DOHH2 (cell line): ENCODE results near the gene CYB561.
A peak's percentile ranks its signal among the peaks of the same experiment; 100 is the strongest.

Source experiments
- H3F3A ChIP-seq: fragments of 200-600 bp; sonication (generic), shearing (Covaris generic); 2 replicates; pipeline ENCODE4 v1.6.0; 2016; ENCODE audit warnings: antibody characterized with exemption, mild to moderate bottlenecking; ENCODE audit not compliant: control insufficient read depth, insufficient read depth
- H3K27ac ChIP-seq: fragments of 200-600 bp; sonication (generic); 2 replicates; pipeline ENCODE4 v1.5.1; 2014; ENCODE audit warnings: low read depth, mild to moderate bottlenecking, low read length, moderate library complexity
- H3K27me3 ChIP-seq: fragments of 200-600 bp; sonication (generic); 2 replicates; pipeline ENCODE4 v1.6.1; 2014; ENCODE audit warnings: mild to moderate bottlenecking, low read length, mixed read lengths; ENCODE audit not compliant: control insufficient read depth
- H3K36me3 ChIP-seq: fragments of 200-600 bp; sonication (generic); 2 replicates; pipeline ENCODE4 v1.6.1; 2014; ENCODE audit warnings: mild to moderate bottlenecking, low read length, moderate library complexity, mixed read lengths; ENCODE audit not compliant: control insufficient read depth
- H3K4me1 ChIP-seq: fragments of 200-600 bp; sonication (generic); 2 replicates; pipeline ENCODE4 v1.6.1; 2014; ENCODE audit warnings: mild to moderate bottlenecking, low read length, mixed read lengths; ENCODE audit not compliant: control insufficient read depth
- H3K4me2 ChIP-seq: fragments of 200-600 bp; sonication (generic); 2 replicates; pipeline ENCODE4 v1.6.0; 2014; ENCODE audit warnings: mild to moderate bottlenecking, low read length, moderate library complexity
- H3K4me3 ChIP-seq: fragments of 200-600 bp; sonication (generic); 2 replicates; pipeline ENCODE4 v1.5.1; 2014; ENCODE audit warnings: mild to moderate bottlenecking, low read length, mixed read lengths
- H3K79me2 ChIP-seq: fragments of 200-600 bp; sonication (generic); 2 replicates; pipeline ENCODE4 v1.6.1; 2014; ENCODE audit warnings: mild to moderate bottlenecking, low read length, mixed read lengths; ENCODE audit not compliant: control insufficient read depth
- H3K9me2 ChIP-seq: fragments of 200-600 bp; sonication (generic); replicated peaks from 2 replicates; pipeline ENCODE4 v1.6.1; 2014; ENCODE audit warnings: mild to moderate bottlenecking, low read length, mixed read lengths; ENCODE audit not compliant: control insufficient read depth
- H3K9me3 ChIP-seq: fragments of 200-600 bp; sonication (generic); 2 replicates; pipeline ENCODE4 v1.6.1; 2014; ENCODE audit warnings: antibody characterized with exemption, low read length, mixed read lengths; ENCODE audit not compliant: control insufficient read depth, insufficient read depth
- H4K20me1 ChIP-seq: fragments of 200-600 bp; sonication (generic); 2 replicates; pipeline ENCODE4 v1.6.0; 2014; ENCODE audit warnings: low read depth, mild to moderate bottlenecking, antibody characterized with exemption, low read length, moderate library complexity; ENCODE audit not compliant: control insufficient read depth, insufficient read depth
- EZH2phosphoT487 ChIP-seq: fragments of 200-600 bp; sonication (generic); IDR thresholded peaks from 2 replicates; pipeline ENCODE4 v1.6.1; 2017; ENCODE audit warnings: borderline replicate concordance, mild to moderate bottlenecking, antibody characterized with exemption, low read length, moderate library complexity, mixed read lengths
- TF ChIP-seq, protein P1 (sequence below): fragments of 200-600 bp; sonication (generic); IDR thresholded peaks from one replicate; pipeline ENCODE4 v1.5.1; 2014; ENCODE audit warnings: antibody characterized with exemption, mild to moderate bottlenecking, low read depth, low read length; ENCODE audit not compliant: poor library complexity, severe bottlenecking

CYB561 gene

DNA sequence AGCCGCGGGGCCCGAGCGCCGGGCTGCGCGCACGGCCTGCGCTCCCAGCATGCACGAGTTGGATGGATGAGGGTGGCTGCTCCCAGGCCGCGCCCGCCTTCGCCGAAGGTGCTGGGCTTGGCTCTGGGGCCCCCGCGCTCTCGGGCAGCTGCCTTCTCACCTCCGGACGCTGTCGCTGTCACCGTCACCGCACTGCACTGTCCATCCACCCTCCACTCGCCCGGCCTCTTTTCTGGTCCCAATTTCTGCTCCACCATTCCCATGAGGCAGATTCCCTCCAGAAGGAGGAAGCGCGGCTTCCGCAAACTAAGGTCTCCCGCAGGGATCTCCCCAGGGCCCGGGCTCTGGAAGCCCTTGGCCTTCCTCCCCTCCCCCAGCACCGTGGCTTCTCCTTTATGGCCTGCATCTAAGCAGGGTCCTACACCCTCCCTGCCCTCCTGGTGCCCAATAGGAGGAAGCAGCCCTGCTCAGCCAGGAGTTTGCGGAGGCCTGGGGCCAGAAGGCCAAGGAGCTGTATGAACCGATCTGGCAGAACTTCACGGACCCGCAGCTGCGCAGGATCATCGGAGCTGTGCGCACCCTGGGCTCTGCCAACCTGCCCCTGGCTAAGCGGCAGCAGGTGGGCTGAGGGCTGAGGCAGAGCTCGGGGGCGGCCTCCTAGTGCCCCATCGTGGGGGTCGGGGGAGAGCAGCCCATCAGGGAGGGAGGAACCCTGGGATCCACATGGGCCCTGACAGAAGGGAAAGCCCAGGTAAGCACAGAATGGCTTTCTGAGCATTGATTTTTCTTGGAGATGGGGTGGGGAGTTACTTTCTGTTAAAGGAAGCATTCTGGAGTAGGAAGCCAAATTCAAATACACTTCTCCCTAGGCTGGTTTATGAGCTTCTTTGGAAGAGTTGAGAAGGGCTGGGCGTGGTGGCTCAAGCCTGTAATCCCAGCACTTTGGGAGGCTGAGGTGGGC is 31.7 kb upstream of the CYB561 start:
- Histone ChIP-seq H3K9me2 (no peaks in the 10 kb centered on the region), H3K4me3 (peak overlapping the region; percentile 65), H4K20me1 (0 out of 2 replicates have a peak, but pooled peaks cover 4% of the 10 kb centered on the region), H3K4me1 (peaks cover 45% of the 10 kb centered on the region), H3F3A (no peaks in the 10 kb centered on the region), H3K27me3 (peaks cover 44% of the 10 kb centered on the region), H3K36me3 (no peaks in the 10 kb centered on the region), H3K9me3 (no peaks in the 10 kb centered on the region), H3K79me2 (no peaks in the 10 kb centered on the region), H3K27ac (no peak overlapping the region), H3K4me2 (peak overlapping the region; percentile 79)
- TF ChIP-seq, protein P1, sequence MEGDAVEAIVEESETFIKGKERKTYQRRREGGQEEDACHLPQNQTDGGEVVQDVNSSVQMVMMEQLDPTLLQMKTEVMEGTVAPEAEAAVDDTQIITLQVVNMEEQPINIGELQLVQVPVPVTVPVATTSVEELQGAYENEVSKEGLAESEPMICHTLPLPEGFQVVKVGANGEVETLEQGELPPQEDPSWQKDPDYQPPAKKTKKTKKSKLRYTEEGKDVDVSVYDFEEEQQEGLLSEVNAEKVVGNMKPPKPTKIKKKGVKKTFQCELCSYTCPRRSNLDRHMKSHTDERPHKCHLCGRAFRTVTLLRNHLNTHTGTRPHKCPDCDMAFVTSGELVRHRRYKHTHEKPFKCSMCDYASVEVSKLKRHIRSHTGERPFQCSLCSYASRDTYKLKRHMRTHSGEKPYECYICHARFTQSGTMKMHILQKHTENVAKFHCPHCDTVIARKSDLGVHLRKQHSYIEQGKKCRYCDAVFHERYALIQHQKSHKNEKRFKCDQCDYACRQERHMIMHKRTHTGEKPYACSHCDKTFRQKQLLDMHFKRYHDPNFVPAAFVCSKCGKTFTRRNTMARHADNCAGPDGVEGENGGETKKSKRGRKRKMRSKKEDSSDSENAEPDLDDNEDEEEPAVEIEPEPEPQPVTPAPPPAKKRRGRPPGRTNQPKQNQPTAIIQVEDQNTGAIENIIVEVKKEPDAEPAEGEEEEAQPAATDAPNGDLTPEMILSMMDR = no peak
- no peak for TF ChIP-seq EZH2phosphoT487

DNA sequence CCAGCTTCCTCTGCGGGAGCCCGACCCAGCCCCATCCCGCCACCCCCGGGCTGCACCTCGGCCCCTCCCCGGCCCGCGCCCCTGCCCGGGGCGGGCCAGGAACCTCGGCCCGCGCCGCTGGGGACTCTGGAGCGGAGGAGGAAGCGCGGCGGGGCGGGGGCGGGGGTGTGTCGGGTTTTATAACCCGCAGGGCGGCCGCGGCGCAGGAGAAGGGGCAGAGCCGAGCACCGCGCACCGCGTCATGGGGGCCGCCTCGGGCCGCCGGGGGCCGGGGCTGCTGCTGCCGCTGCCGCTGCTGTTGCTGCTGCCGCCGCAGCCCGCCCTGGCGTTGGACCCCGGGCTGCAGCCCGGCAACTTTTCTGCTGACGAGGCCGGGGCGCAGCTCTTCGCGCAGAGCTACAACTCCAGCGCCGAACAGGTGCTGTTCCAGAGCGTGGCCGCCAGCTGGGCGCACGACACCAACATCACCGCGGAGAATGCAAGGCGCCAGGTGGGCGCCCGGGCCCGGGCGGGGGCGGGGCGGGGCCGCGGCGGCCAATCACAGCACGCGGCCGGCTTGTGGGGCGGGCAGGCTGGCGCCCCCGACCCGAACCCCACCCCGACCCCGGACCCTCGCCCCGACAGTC is 30.9 kb upstream of the CYB561 start, which contains the start of gene ACE:
TSS of gene ACE (plus strand) at position 208 of the 626 bp plus-strand sequence. CDS start at position 242, 34 bp downstream.
- TF ChIP-seq EZH2phosphoT487 = no peak
- TF ChIP-seq, protein P1 = no peak

DNA sequence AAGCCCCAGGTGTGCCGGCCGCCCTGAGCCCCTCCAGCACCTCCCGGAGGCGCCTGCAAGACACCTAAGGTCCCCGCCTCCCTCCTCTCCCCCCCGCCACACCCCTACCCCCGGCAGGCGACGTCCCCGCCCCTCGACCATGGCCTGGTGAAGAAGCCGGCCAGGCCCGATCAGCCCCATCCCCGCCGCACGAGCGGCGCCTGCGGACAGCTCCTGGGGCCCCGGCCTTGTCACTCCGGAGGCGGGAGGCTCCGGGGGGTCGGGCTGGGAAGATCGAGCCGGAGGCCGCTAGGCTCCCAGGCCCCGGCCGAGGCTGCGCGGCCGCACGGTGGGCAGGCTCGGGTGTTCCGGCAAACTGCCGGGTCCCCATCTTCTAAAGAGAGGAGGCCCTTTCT is 30.4 kb upstream of the CYB561 start:
- H3K4me1 ChIP-seq = peaks cover 45% of the 10 kb centered on the region

More for the DNA sequence above, 30.9 kb upstream of the CYB561 start, which contains the start of gene ACE:
- H3K9me3 ChIP-seq = no peaks in the 10 kb centered on the region
- H3K27ac ChIP-seq = no peak within 1 kb of the TSS
- H3F3A ChIP-seq = no peaks in the 10 kb centered on the region
- peaks cover 44% of the 10 kb centered on the region for H3K27me3 ChIP-seq
- H3K79me2 ChIP-seq = no peaks in the 10 kb centered on the region
- H3K4me3 ChIP-seq = peak within 1 kb of the TSS; percentile 65
- no peaks in the 10 kb centered on the region for H3K9me2 ChIP-seq
- H3K36me3 ChIP-seq = no peaks in the 10 kb centered on the region
- H3K4me1 ChIP-seq = peaks cover 45% of the 10 kb centered on the region
- 0 out of 2 replicates have a peak, but pooled peaks cover 4% of the 10 kb centered on the region for H4K20me1 ChIP-seq
- H3K4me2 ChIP-seq = peak within 1 kb of the TSS; percentile 79

More for the DNA sequence above, 30.4 kb upstream of the CYB561 start:
- Histone ChIP-seq H3K9me3 (no peaks in the 10 kb centered on the region), H3F3A (no peaks in the 10 kb centered on the region), H3K27me3 (peaks cover 44% of the 10 kb centered on the region), H4K20me1 (0 out of 2 replicates have a peak, but pooled peaks cover 4% of the 10 kb centered on the region), H3K27ac (no peak overlapping the region), H3K4me3 (peak overlapping the region; percentile 65), H3K36me3 (no peaks in the 10 kb centered on the region), H3K9me2 (no peaks in the 10 kb centered on the region), H3K4me2 (peak overlapping the region; percentile 79), H3K79me2 (no peaks in the 10 kb centered on the region)
- TF ChIP-seq, protein P1 = no peak
- no peak for TF ChIP-seq EZH2phosphoT487
